ENCODE data around the gene ACAD8.

Gene ACAD8

GRCh38 chr11:134229126-134229790 lies 24.1 kb upstream of the ACAD8 start:
- DNase-seq (ENCODE audit: low read depth): no peak
- H3K4me3 ChIP-seq (ENCODE audit: control insufficient read depth, low read depth, low read length): no peak overlapping the region
- TF ChIP-seq CTCF (IDR thresholded peaks at IDR 0.05; ENCODE audit: control insufficient read depth, insufficient read depth, low read depth, low read length, missing control alignments): no peak

- no peak overlapping the region for H3K4me3 ChIP-seq (ENCODE audit: control insufficient read depth, low read depth, low read length)
- DNase-seq (ENCODE audit: low read depth): no peak
- no peak for TF ChIP-seq CTCF (IDR thresholded peaks at IDR 0.05; ENCODE audit: control insufficient read depth, insufficient read depth, low read depth, low read length, missing control alignments)
Measured at GRCh38 chr11:134230339-134230738, 23.0 kb upstream of the ACAD8 start.

- no peak overlapping the region for H3K4me3 ChIP-seq (ENCODE audit: control insufficient read depth, low read depth, low read length)
- DNase-seq (ENCODE audit: low read depth): no peak
- no peak for TF ChIP-seq CTCF (IDR thresholded peaks at IDR 0.05; ENCODE audit: control insufficient read depth, insufficient read depth, low read depth, low read length, missing control alignments)
Measured at GRCh38 chr11:134231958-134232659, 21.3 kb upstream of the ACAD8 start.

- DNase-seq (ENCODE audit: low read depth): no peak
Measured at GRCh38 chr11:134233729-134234179, 19.6 kb upstream of the ACAD8 start.

GRCh38 chr11:134235399-134235798 lies 18.0 kb upstream of the ACAD8 start:
- TF ChIP-seq CTCF (IDR thresholded peaks at IDR 0.05; ENCODE audit: control insufficient read depth, insufficient read depth, low read depth, low read length, missing control alignments): no peak
- no peak for DNase-seq (ENCODE audit: low read depth)
- H3K4me3 ChIP-seq (ENCODE audit: control insufficient read depth, low read depth, low read length): no peak overlapping the region

More at GRCh38 chr11:134233729-134234179, 19.6 kb upstream of the ACAD8 start:
- no peak for TF ChIP-seq CTCF (IDR thresholded peaks at IDR 0.05; ENCODE audit: control insufficient read depth, insufficient read depth, low read depth, low read length, missing control alignments)
- no peak overlapping the region for H3K4me3 ChIP-seq (ENCODE audit: control insufficient read depth, low read depth, low read length)

- DNase-seq (ENCODE audit: low read depth): no peak
- TF ChIP-seq CTCF (IDR thresholded peaks at IDR 0.05; ENCODE audit: control insufficient read depth, insufficient read depth, low read depth, low read length, missing control alignments): no peak
- H3K4me3 ChIP-seq (ENCODE audit: control insufficient read depth, low read depth, low read length): no peak overlapping the region
Measured at GRCh38 chr11:134236834-134237556, 16.4 kb upstream of the ACAD8 start.

All from AG09309 (cell line).